H54 (cell line): ENCODE results near the gene PRDM16.

Experiments used
- DNase-seq: peaks from one replicate; pipeline ENCODE4 v3.0.0; 2011; ENCODE audit warnings: low spot score, mixed read lengths; ENCODE audit not compliant: insufficient read length
- FAIRE-seq: peaks from 3 replicates; lab custom pipeline; 2011; peaks lifted over from hg19 to GRCh38; lab: Jason Lieb, UNC
- POLR2A ChIP-seq: IDR thresholded peaks from 2 replicates; pipeline ENCODE4 v1.6.1; 2011; ENCODE audit warnings: low read depth, mild to moderate bottlenecking, low read length

PRDM16 gene

DNA sequence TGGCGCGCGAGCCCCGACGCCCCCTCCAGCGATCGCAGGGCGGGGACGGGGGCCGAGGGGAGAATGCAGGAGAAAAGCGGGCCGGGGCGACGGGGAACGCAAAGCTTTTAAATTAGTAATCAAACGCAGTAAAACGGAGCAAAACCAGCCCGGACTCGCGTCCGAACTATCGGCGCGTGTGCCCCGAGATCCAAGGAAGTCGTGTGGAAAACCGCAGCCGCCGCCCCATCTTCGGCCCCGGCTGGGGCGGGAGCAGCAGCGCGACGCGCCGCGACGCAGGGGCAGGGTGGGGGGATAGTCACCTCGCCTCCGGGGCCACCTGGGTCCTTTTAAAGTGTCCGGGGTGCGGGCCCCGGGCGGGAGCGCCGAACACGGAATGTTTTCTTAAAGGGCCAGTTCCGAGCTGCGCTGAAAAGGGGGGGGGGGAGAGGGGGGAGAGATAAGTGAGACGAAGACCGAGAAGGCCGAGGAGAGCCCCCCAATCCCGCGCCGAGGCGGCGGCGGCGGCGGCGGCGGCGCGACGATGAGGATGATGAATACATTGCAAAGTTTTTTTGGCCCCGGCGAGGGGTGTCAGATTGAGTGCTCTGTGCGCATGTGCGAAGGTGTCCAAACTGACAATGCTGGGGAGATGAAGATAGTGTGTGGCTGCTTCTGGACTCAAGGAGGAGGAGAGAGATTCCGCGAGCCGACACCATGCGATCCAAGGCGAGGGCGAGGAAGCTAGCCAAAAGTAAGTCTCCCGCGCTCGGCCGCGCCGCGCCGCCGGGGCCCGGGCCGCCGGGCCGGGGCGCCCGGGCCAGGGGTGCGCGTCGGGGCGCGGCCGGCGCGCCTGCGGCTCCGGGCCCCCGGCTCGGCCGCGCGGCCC lies at the start of gene PRDM16:
Gene PRDM16, plus strand, starts transcription at position 640 of the 868 bp plus-strand sequence. Its CDS starts 57 bp downstream, at position 697.
- peak; percentile 90 for DNase-seq
- TF ChIP-seq POLR2A: no peak; the same call in 1 of the 2 replicates
- no peak for FAIRE-seq

DNA sequence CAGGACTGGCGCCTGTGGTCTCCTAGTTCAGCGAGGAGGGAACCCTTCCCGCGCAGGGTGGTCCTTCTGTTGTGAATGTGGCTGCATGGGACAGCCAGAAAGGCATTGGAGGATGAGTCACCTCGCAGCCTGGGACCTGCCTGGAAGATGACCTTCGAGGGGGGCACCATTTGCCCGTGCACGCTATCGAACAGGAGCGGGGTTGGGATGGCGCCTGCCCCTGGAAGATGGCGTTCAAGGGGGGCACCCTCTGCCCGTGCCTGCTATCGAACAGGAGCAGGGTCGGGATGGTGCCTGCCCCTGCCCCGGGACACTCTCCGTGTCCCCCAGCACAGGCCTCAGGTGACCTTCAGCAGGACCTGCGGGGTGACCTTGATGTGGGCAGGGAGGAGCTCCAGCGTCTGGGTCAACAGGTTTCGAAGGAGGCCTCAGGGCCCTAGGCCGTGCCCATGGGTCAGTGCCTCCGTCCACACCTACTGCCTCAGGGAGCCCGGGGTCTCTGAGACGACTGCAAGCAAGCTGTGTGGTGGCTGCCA lies 49.4 kb upstream of the PRDM16 start:
- TF ChIP-seq POLR2A: no peak
- no peak for FAIRE-seq
- DNase-seq: no peak

DNA sequence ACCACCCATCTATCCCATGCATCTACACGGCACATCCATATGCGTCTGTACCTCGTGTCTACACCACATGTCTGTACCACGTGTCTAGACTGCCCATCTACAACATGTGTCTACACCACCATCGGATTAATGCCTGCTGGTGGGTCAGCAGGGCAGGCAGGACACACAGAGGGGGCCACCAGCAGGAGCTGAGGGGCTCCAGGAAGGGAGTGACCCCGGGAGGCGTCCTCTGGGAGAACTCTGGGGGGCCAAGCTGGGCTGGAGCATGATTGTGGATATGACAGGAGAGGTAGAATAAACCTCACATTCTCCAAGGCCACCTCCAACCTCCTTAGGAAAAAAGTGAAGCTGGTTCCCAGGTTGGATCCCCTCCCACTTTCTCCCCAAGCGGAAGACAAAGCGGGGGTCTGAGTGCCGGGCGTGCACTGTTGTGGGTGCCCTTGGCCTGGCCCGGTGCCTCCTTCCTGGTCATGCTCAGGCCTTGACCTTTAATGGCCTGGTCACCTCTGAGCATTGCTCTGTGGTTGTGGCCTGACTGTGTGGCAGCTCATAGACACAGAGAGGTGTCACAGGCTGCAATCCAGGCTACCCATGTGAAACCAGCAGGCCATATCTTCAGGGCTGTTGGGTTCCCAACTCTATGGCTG lies 48.6 kb upstream of the PRDM16 start:
- no peak for TF ChIP-seq POLR2A
- no peak for FAIRE-seq

DNA sequence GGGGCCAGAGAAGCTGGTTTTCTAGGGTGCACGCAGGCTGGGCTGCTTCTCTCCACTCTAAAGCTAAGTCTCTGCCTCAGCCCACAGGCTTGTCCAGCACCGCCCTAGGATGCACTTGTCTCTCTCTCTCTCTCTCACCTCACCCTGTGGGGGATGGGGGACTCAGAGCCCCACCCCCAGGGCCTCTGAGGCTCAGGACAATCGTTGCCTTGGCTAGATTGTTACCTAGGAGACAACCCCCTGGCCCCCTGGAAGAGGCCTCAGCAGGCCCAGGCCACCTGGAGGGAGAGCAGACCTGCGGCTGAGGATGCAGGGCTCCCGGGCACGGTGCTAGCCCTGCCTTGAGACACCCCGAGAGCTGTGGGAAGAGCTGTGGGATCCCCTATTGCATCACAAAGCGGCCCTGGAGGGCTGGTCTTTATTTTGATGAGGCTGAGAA lies 47.8 kb upstream of the PRDM16 start, which contains the start of gene ACTRT2:
Gene ACTRT2, plus strand, starts transcription at position 235 of the 439 bp plus-strand sequence. CDS start 220 bp downstream, outside the sequence.
- DNase-seq (no peak), FAIRE-seq (no peak)
- no peak for TF ChIP-seq POLR2A

More for the DNA sequence above, 48.6 kb upstream of the PRDM16 start:
- DNase-seq: no peak

DNA sequence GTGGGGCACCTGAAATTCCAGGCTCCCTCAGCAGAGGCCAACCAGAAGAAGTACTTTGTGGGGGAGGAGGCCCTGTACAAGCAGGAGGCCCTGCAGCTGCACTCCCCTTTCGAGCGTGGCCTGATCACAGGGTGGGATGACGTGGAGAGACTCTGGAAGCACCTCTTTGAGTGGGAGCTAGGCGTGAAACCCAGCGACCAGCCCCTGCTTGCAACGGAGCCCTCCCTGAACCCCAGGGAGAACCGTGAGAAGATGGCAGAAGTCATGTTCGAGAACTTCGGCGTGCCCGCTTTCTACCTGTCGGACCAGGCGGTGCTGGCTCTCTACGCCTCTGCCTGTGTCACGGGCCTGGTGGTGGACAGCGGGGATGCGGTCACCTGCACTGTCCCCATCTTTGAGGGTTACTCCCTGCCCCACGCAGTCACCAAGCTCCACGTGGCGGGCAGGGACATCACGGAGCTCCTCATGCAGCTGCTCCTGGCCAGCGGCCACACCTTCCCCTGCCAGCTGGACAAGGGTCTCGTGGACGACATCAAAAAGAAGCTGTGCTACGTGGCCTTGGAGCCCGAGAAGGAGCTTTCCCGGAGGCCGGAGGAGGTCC lies 47.1 kb upstream of the PRDM16 start:
- no peak for DNase-seq
- no peak for FAIRE-seq
- no peak for TF ChIP-seq POLR2A

DNA sequence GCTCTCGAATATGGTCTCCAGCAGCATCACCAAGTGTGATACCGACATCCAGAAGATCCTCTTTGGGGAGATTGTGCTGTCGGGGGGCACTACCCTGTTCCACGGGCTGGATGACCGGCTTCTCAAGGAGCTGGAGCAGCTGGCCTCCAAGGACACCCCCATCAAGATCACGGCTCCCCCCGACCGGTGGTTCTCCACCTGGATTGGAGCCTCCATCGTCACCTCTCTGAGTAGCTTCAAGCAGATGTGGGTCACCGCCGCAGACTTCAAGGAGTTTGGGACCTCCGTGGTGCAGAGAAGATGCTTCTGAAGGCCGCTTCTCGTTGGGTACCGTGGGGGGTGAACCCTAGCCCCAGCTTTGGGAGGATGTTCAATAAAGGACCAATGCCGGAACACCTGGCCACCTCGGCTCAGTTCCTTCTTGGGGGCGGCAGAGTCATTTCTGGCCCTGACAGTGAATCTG lies 46.5 kb upstream of the PRDM16 start:
- TF ChIP-seq POLR2A: no peak
- no peak for DNase-seq
- no peak for FAIRE-seq

DNA sequence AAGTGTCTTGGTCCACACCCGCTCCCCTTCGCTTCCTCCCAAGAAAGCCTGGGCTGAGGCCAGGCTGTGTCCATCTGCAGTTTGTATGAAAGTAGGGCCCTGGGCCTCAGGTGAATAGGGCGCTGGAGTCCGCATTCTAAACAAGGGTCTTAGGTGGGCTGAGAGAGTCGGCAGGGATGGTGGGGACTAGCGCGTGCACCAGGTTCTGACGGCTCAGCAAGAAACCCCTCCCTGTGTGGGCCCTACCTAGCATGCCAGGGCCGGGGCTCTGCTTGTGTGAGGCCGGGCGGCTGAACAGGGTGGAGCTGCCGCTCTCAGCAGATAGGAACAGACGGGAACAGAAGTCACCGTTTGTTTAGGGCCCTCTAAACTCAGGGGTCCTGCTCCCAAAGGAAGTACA lies 46.0 kb upstream of the PRDM16 start:
- DNase-seq (no peak), FAIRE-seq (no peak)
- TF ChIP-seq POLR2A: no peak

DNA sequence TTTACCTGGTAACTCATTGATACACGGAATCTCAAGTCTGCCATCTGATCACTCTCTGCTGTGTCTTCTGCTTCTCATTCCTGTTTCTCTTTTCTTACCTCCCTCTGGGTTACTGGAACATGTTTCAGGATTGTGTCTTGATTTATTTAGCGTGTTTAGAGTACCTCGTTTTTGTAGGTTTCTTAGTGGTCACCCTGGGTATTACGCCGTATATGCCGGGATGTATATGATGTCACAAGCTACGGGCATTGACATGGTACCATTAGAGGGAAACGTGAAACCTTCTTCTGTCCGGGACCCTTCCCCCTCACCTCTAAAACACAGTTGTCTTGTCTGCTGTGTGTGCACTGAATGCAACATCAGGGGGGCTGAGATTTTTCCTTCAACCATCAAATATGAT lies 45.0 kb upstream of the PRDM16 start:
- TF ChIP-seq POLR2A: no peak
- FAIRE-seq (no peak), DNase-seq (no peak)

DNA sequence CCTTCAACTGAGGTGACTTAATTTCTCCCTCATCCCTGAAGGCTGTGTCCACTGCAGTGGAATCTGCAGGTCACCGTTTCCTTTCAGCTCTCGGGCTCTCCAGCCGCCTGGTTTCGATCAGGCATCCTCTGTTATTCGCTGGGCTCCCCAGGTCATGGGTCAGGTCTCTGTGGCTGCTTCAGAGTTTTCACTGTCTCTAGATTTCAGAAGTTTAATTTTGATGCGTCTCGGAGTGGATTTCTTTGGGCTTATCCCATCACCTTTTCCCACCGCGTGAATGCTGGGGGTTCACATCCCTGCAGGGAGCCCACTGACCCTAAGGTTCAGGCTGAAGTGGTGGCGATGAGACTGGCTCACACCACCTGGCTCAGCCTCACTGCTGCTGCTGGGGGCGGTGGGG lies 44.4 kb upstream of the PRDM16 start:
- FAIRE-seq (no peak), DNase-seq (no peak)
- no peak for TF ChIP-seq POLR2A

DNA sequence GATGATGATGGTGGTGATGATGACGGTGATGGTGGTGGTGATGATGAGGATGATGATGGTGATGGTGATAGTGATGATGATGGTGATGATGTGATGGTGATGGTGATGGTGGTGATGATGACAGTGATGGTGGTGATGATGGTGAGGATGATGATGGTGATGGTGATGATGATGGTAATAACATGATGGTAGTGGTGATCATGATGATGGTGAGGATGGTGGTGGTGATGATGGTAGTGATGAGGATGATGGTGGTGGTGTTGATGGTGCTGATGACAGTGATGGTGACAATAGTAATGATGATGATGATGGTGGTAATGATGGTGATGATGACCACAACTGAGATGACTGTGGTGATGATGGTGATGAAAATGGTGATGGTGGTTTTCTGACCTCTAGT lies 42.9 kb upstream of the PRDM16 start:
- no peak for FAIRE-seq
- no peak for TF ChIP-seq POLR2A
- no peak for DNase-seq

DNA sequence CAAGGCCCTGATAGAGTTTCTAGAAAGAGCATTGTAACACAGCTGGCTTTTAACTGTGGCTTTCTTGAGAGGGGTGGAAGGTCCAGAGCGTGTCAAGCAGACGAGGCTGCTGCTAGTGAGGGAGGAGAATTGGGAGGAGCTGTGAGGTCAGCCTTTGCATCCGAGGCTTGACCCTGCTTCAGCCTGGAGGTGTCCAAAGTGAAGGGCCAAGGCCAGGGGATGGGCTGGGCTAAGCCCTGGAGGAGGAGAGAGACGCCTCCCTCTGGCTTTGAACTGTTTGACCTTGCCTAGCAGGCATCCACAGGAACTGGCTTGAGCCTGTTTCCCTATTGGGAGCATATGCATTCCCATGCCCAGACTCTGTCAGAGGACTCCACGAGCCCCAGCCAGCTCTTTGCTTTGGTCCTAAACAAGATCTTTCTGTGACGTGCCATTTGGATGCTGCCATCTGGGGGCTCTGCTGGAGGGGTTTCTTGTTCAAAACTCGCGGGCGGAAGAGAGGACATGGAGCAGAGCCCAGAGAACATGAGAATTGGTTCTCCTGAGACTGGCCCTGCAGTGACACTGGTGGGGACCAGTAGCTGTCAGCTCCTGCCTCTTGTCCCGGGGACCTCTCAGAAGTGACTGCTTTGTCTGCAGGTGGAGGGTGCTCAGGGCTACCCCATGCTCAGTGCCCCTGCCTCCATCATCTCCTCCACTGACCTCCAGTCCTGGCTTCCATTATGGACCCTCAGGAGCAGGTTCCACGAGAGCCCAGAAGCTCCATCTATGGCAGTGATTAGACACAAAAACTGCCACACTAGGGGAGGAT lies 42.2 kb upstream of the PRDM16 start:
- FAIRE-seq (no peak), DNase-seq (no peak)
- no peak for TF ChIP-seq POLR2A

DNA sequence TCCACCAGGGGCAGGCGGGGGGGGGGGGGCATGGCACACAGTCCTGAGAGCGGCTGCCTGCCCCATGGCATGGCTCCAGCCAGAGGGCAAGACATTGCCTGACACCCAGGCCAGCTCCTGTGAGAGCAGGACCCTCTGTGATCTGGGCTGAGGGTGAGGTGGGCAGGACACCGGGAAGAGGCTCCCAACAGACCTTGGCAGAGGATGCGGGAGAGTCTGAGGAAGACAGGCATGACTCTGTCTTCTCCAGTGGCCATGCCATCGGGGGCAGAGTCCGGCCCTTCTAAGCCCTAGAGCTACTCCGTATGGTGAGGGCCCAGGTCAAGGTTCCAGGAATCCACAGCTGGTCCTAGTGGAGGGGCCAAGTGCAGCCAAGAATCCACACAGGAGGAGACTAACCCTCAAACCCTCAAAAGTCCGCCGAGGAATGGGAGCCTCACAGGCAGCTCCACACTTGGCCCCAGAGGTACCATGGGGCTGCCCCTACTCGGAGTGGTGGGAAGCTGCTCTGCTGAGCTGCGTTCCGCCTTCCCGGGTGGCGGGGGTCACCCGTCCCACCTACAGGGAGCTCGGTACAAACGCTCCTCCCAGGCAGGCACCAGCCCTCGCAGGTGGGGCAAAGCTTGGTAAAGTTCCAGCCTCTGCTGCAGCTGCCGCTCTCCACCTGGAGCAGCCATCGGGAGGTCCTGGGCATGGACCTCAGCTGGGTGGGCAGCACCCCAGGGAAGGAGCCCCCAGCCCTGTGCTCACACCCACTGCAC lies 41.2 kb upstream of the PRDM16 start:
- no peak for TF ChIP-seq POLR2A
- no peak for FAIRE-seq
- no peak for DNase-seq
